HG03521 (cell line): ENCODE data around the gene CIB4.
"Not testable (repeated sequence)": the region's sequence is repeated elsewhere in the genome, so short reads cannot be mapped to it uniquely, and the experiment has no call there.

Source experiments
- ATAC-seq: cut with Tn5 transposase; IDR thresholded peaks from one replicate; pipeline ENCODE4 v1.9.1; 2021; ENCODE audit warnings: mild to moderate bottlenecking, moderate library complexity; ENCODE audit not compliant: unreplicated experiment

CIB4 gene

DNA sequence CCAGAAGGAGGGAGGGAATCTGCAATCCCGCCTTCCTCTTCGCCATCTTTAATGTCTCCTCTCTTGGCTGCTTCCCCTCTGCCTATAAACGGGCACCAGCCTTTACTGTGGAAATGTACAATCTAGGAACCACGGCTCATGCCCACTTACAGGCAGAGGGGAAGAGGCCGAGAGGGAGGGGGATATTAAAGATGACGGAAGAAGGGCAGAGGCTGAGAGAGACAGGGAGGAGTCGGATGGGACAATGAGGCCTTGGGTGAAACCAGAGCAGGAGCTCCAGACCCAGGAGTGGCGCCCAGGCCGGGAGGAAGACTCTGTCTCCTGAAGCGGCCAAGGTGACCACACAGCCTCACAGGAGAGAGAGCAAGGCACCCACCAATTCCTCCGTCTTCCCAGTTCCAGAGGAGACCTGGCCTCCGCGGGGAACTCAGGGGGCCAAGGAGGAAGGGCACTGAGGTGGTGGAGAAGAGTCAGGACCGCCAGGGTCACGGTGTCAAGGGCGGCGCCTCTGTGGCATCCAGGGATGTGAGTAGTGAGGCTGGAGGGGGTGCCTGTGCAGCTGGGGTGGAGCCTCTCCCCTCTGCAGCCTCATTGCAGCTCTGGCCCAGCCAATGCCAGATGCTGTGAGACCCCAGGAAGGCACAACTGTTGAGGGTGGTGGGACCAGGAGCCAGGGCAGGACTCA, 67.8 kb downstream of the CIB4 start:
- no peak for ATAC-seq

DNA sequence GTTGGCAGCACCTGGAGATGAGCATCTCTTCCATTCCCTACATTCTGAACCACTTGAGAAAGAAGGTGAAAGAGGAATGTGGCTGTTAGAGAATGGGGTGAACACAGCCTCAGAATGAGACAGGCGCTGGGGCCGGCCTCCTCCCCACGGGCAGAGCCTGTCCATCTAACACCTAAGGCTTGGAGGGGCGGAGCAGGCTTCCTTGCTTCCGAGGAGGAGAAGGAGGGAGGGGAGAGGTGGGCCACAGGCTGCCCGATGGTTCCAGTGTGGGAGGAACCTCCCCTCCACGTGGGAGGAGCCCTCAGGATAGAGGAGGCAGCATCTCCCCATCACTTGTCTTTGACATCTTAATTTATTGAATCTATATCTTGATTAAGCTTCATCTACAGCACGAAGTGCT, 68.6 kb downstream of the CIB4 start:
- ATAC-seq, result no peak

DNA sequence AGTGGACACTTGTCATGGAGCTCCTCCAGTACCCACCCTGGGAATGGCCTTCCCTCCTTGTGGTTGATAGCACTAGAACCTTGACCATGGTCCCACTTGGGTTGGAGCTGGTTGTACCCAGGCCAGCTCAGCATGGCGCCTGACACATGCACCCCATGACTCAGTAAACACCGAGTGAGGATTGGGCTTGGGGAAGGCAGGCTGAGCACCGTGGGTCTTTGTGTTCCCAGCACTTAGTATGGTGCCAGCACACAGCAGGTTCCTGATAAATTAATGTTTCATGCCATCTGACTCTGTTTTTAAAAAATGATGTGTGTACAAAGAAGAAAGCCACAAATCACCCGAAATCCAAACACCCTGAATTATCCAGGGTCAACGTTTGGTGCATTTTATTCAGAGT, 69.8 kb downstream of the CIB4 start:
- ATAC-seq, result no peak

DNA sequence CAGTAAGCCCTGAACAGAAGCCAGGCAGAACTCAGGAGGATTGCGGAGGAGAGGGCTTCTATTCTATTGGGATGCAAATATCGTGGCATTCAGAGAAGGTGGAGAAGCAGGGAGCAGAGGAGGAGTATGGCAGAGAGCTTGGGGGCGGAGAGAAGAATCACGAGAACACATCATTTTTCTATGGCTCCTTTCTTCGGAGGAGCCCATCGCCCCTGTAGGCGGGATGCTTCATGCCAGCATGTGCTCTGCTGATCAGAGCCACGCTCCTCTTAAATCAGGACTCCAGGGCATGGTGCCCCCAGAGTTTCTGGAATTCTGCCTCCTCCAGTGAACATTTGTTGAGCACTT, 71.1 kb downstream of the CIB4 start:
- no peak for ATAC-seq

DNA sequence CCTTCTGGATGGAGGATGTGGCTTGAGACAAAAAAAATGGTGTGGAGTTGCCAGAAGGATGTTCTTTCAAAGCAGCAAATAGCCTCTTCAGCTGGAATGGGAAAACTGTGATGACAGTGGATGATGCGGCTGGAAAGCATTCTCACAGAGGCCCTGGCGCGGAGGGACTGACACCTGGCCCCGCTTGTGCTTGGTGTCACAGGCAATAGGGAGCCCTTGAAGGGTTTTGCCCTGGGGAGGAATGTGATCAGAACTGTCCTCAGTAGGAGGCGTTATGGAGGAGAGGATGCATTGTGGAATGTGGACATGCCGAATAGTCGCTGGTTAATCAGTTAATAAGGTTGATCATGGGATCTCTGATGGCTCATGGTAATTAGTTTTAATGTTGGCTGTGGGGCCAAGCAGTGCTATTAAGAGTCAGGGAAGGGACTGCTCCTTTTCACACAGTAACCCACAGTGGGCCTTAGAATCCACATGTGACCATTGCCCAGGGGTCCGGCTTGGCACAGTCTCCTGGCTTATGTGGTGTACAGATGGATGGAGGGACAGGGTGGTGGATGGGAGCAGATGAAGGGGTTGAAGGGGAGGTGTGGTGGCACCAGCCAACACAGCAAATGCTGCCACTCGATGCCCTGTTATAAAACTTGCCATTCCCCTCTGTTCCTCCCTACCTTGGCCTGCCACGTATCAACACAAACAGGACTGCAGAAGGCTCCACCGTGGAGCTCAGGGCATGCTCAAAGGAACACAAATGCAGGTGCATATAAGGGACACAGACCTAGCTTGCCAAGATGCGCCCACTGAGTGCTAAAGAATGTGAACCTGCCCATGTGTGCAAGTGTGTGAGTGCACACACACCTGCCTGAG, 71.7 kb downstream of the CIB4 start:
- no peak for ATAC-seq

DNA sequence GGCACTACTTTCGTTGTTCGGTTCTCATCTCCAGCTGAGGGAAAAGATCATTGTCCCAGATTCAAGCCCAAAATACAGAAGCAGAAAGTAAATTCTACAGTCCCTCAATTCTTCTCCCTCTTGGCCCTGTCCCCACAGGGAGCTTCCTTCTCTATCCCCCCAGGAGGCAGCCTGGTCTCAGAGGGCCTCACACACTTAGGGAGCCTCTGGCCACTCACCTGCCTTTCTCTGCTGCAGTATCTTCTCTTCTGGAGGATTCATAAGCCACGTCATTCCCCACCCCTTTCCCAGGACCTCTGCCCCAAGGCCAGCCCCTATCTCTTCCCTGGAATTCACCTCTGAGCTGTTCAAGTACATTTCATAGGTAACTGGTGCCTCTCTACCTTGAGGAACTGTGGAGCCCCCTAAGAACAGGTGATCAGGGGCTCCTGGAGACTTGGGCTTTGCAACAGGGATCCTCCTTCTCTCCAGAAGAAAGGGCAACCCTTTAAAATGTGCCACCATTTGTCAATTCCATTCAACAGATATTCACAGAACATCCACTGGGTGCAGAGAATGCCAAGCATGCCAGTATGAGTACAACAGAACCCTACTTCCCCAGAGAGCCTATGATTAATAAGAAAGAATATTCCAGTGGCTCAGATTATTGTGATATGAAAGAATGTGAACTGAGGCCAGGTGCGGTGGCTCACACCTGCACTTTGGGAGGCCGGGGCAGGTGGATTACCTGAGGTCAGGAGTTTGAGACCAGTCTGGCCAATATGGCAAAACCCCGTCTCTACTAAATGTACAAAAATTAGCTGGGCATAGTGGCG, 72.9 kb downstream of the CIB4 start:
- ATAC-seq, result no peak

DNA sequence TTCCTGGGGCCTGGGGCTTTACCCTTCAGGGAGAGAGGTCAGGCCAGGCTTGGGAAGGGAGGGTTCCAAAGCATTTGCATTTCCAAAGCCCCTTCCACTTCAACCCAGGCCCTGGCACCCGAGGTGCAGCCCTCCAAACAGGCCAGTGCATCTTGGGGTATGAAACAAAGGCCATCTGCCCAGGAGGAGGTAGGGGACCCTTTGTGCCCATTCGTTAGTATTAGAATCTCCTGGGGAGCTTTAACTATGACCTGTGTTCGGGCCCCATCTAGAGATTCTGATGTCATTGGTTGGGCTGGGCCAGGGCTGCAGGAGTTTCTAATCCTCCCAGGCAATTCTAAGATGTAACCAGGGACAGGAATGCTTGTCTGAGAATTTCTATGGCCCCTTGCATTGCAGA, 73.6 kb downstream of the CIB4 start:
- no peak for ATAC-seq

DNA sequence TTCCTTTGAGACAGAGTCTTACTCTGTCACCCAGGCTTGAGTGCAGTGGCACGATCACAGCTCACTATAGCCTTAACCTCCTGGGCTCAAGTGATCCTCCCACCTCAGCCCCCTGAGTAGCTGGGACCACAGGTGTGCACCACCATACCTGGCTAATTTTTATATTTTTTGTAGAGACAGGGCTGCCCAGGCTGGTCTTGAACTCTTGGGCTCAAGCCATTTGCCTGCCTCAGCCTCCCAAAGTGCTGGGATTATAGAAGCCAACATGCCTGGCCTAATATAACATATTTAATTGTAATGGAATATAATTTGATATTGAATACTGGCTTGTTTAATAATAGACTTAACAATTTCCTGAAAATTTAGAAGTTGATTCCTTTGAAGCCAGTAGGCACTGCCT, 74.4 kb downstream of the CIB4 start:
- ATAC-seq, result not testable (repeated sequence)

DNA sequence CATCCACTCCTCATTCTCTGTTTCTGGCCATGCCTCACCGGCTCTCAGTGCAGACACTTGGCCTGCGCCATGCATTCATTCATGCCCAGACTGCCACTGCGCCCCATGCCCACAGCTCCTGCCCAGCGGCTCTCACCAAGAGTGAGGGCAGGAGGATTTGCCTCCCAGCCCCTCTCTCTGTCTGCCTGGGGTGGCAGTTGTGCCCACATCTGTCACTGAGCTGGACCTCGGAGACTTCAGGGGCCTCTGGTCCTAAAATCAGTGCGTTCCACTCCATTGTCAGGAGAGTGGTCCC, 75.1 kb downstream of the CIB4 start:
- no peak for ATAC-seq

DNA sequence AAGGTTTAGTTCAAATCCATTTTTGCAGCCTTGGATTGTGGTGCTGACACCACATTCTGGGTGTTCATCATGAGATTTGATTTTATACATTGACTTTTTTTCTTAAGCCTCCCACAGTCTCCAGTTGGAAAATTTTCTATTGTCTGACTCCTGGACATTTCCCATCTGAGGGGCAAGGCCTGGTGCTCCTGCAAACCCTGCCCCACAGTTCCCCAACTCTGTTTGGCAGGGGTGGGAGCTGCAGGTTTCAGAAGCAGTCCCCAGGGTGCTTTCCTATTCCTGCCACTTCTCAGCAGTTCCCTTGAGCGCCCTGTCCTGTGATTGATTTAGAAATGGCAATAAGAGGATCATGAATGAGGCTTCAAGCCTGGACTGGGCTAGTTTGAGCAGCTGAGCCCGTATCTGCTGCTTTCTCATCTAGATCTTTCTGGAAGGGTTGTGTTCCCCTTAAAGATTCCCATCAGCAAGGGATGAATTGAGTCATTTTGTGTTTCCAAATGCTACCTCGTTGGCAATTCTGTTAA, 77.0 kb downstream of the CIB4 start:
- no peak for ATAC-seq

DNA sequence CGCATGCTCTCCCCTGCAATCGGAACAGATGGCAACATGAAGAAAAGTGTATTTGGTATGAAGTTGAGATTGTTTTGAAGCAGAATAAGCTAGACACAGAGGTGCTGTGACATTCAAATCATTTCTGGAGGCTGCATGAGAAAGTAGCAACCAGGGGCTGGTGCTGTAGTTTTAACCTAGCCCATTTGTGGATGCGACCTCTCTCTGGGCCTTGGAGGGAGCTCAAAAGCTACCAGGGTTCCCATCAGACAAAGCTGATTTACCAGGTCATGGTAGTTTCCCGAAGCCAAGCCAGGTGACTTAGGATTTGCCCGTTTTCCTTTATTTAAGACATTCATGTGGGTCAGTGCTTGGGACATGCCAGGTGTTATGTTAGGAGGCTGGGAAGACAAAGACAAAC, 77.5 kb downstream of the CIB4 start:
- ATAC-seq, result no peak

DNA sequence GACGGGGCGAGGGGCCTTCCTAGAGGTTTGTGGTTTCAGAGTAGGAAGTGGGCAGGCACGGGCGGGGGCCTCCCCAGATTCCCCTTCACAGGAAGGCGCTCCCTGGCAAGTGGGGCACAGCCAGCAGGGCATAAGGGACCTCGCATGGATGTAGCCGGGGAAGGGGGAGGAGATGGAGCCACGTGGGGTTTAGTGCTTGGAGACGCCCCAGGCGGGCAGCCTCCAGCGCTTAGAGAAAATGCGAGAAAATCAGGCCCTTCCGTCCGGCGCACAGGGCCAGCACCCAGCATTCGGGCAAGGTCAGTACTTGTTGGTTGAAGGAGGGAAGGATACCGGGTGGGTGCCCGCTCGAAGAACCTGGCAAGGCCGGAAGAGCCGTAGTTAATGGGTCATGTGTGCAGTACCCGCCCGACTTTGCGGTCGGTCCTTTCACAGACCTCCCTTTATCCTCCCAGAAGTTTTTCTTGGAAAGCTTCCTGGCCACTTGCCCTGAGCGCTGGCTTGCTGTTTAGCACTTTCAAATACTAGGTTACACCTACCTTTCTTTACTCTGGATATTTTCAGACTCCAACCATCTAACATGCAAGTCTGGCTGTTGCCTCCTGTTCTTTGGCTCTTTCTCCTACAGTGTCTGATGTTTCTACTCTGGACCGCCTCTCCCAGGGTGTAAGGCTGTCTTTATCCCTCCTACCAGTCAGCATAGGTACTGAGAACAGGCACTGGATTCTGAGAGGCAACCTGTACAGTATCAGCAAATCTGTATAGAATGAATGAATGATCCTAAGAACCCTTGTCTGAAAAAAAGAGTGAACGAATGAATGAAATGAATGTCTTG, 78.1 kb downstream of the CIB4 start:
- ATAC-seq, result no peak

DNA sequence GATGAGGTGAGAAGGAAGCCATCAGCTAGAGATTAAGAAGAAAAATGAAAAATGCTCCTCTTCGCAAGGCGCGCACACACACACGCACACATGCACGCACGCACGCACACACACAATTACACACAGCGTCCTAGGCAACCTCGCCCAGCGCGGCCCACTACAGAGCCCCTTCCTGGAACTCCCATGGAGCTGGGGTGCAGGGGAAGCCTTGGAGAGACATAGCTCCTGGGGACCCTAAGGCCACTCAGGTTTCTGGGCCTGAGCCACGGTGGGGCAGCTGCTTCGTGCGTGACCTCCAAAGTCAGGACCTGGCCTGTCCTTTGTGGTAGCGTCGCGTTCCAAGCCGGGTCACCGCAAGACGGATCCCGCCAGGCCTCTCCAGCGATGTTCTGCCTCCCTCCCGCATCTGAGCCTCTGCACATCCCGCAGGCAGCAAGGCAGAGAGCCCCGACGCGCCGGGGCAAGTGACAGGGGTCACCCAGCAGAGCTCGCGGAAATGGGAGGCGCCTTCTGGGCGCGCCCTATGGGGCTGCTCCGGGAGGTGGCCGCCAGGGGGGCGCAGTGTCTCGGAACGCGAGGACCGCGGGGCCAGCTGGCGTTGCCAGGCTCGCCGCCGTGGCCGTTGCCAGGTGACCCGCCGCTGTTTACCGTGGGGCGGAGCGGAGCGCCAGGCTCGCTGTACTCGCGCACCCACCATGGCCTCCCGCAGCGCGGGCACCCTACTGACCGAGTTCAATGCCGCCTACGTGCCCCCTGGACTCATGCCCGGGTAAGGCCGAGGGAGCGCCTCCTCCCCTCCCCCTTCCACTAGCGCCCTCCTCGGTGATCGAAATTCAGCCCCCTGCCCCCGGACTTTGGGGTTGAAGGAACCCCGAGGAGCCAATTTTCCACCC, 79.0 kb downstream of the CIB4 start:
- no peak for ATAC-seq

DNA sequence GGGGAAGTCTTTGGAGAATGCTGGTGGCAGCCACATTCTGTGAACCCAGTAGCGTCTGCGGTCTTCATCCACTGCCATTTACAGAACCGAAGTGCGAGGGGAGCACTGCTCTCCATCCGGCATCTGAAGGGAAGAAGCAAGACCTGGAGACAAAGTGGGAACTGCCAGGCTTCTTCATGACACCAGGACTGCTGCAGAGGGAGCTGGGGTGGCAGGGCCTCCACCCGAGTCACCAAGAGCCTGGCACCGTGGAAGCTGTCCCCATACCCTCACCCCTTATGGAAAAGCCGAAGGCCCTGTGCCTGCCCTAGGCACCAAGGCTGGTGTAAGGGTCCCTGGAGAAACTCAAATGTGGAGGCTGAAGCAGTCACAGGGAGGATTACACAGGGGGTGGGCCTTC, 79.8 kb downstream of the CIB4 start:
- no peak for ATAC-seq

DNA sequence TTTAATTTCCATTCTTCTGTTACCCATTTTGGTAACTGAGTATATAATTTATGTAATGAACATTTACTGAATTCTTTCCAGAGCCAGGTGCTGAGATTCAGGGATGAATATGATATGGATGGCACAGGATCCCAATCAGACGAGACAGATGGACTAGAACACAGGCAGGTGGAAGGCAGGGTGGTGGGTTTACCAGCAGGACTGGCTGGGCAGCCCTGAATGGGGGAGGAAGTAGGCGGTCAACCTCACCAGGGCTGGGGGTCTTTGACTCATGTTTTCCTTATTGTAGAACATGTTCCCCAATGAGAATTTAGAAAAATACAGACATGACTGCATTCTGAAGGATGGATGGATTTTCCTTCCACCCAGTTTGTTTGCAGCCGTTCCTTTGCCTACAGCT, 80.3 kb downstream of the CIB4 start:
- ATAC-seq, result no peak

DNA sequence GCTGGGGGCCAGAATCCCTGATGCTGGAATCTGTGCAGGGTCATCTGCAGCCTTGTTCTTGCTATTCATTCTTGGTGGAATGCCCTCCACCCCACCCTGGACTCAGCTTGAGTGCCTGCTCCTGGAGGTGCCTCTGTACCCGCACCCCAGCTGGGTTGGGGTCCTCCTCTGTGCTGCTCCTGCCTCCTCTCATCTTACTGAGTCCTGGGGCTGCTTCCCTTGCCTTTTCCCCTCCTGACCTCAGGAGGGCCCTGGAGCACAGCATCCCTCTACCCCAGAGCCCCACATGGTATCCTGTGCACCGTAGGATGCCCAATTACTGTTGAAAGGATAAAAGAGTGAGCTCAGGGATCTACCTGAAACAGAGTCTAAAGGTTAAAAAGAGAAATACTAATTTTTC, 81.6 kb downstream of the CIB4 start:
- ATAC-seq, result no peak

DNA sequence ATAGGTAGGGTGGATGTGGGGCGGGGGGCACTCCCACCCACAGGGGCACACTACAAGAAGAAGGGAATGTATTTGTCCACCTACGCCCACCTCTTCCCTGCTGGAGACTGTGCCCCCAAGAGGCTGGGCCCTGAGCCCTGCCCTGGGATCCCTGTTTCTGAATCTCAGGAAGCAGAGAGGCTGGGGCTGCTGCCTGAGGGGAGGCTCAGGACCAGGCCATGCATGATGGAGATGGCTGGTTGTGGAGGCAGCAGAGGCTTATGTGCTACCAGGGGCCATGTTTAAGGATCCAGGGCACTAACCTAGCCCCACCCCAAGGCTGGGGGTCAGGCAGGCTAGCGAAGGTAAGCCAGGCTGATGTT, 82.1 kb downstream of the CIB4 start:
- ATAC-seq, result no peak

DNA sequence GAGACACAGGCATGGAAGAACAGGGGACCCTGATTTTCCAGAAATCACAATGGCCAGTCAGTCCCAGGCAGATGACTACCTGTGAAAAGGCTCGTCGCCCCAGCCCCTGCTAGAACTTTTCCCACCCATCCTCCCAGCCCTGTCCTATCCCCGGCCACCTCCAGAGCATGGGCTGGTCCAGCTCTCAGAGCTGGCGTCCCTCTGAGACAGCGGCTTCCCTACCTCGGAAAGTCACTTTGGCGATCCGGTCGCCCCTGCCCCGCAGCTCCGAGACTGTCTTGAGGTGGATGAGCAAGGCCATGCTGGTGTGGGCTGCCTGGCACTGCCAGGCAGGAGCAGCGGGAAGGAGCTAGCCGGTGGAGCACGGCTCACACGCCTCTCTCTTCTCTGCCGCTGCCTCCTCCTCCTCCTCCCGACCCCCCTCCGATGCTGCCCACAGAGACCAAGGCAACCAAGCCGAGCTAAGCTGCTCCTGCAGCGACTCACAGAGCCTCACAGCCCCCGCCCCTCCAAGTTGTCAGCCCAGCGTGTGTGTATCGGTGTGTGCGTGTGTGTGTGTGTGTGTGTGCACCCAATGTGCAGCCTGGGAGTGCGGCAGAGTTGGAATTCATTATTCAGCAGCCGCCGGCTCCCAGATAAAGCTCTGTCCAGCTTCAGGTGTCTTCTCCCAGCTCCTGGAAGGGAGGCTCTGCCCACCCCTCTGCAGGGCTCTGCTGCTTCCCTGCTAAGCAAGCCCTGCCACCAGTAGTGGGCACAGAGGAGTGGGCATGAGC, 82.7 kb downstream of the CIB4 start:
- no peak for ATAC-seq

DNA sequence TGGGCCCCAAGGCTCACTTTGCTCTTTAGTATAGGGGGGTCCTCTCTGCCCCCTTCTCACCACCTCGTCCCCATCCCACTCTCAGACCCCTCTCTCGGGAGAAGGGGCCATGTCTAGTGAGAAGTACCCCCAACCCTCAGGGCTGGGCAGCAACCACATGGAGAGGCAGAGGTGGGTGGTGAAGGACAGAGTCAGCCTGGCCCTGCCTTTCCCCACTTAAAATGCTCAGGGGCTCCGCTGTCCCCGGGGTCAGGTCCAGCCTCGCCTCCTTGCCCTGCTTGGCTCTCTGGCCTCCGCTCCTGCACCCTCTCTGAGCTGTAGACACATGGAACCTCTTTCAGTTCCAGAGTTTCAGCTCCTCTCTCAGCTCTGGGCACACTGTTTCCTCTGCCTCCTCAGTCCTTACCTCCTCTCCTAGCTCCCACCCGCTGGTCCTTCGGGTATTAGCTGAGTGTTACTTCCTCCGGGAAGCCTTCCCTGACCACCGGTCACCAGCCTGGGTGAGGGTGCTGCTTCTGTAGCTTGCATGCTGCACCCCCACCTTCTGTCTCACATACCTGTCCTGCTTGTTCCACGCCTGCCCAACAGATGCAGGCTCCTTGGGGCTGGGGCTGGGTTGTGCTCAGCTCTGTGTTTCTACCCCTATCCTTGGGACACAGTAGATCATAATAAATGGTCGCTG, 83.8 kb downstream of the CIB4 start:
- ATAC-seq, result no peak
